ENCODE measurements around the gene GPC1.

The GPC1 gene

GRCh38 chr2:240452462-240453256 is 17.2 kb downstream of the GPC1 start (continued):
- TF ChIP-seq ZNF311 (tag by site-specific recombination; IDR thresholded peaks at IDR 0.05; ENCODE audit: borderline replicate concordance) (no peak), ZNF2 (tag by site-specific recombination; IDR thresholded peaks at IDR 0.05) (no peak), YY2 (tag by site-specific recombination; IDR thresholded peaks at IDR 0.05) (no peak), REST (tag by site-specific recombination; IDR thresholded peaks at IDR 0.05) (no peak), EGR2 (tag by site-specific recombination; IDR thresholded peaks at IDR 0.05; ENCODE audit: low read depth) (no peak), ZSCAN4 (tag by site-specific recombination; IDR thresholded peaks at IDR 0.05) (no peak), PATZ1 (tag by site-specific recombination; IDR thresholded peaks at IDR 0.05) (peak; percentile 25; the same call in 1 of the 2 replicates), ZNF202 (tag by site-specific recombination; IDR thresholded peaks at IDR 0.05; ENCODE audit: borderline replicate concordance) (no peak)

GRCh38 chr2:240453461-240454105 is 18.1 kb downstream of the GPC1 start:
- Histone ChIP-seq H3K4me1 (ENCODE audit: control insufficient read depth, insufficient read depth, low read length) (peaks cover 2% of the 10 kb centered on the region; the same call in 1 of the 2 replicates), H3K4me3 (ENCODE audit: low read depth, low read length) (no peak overlapping the region)
- CTCF ChIA-PET, result no interaction called here

More at GRCh38 chr2:240453461-240454105, 18.1 kb downstream of the GPC1 start:
- H3K27ac ChIP-seq (ENCODE audit: extremely low read depth, low read depth, low read length), result no peak overlapping the region
- no peaks in the 10 kb centered on the region for H3K36me3 ChIP-seq (ENCODE audit: control insufficient read depth in 2 of 2, insufficient read depth in 1 of 2, low read length in 2 of 2)
- no peaks in the 10 kb centered on the region for H3K9me3 ChIP-seq (ENCODE audit: control insufficient read depth, insufficient read depth, low read depth, low read length)
- TF ChIP-seq ZNF26 (tag by site-specific recombination; IDR thresholded peaks at IDR 0.05) (no peak), ZNF843 (tag by site-specific recombination; IDR thresholded peaks at IDR 0.05) (no peak), KLF17 (tag by site-specific recombination; IDR thresholded peaks at IDR 0.05) (no peak), YY2 (tag by site-specific recombination; IDR thresholded peaks at IDR 0.05) (no peak), ZNF404 (tag by site-specific recombination; IDR thresholded peaks at IDR 0.05) (no peak), ZNF214 (tag by site-specific recombination; IDR thresholded peaks at IDR 0.05; ENCODE audit: borderline replicate concordance) (no peak), ZNF394 (tag by site-specific recombination; IDR thresholded peaks at IDR 0.05; ENCODE audit: borderline replicate concordance) (no peak)
- POLR2A ChIA-PET, result no interaction called here

All from HEK293 (cell line).